Measurements from ENCODE around the gene RIMBP2.

- no peak for TF ChIP-seq CTCF (conservative IDR thresholded peaks at IDR 0.05 in 1 of 2, IDR thresholded peaks at IDR 0.05 in 1 of 2; ENCODE audit: low read depth in 1 of 2, low read length in 2 of 2)
- no peak for TF ChIP-seq EZH2 (IDR thresholded peaks at IDR 0.05; ENCODE audit: low read length, missing control alignments)
Measured at GRCh38 chr12:130626601-130627000, 89.5 kb downstream of the RIMBP2 start.

Measured in fibroblast of lung (primary cell).